ENCODE data around the gene EIF5B. TPM values are rescaled to one million over a fixed set of nuclear protein-coding genes. Genes with fewer than 3 reads are reported as not detected.

EIF5B gene
- total RNA-seq, 2 experiments from 2014 or later, result 71.6 to 75.3 TPM

DNA sequence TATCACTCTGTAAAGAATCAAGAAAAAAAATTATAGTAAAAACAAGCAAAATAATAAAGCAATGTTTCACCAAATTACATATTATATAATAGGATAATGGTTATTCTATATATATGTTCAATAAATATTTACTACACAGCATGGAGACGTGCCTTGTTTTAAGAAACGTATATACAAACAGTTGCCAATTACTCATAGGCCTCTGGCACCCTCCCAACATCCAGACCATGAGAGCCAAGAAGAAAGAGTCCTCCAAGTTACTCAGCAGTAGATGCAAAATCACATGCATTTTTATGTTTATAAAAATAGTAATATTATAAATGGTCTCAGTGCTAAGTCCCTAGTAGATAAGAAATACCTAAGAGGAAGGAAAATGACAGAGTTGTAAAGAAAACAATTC is 87.8 kb downstream of the EIF5B start:
- H3K4me1 Mint-ChIP-seq (ENCODE audit: low read depth), result peaks cover 4% of the 10 kb centered on the region
- H3K27ac Mint-ChIP-seq, result no peak overlapping the region
- POLR2A ChIA-PET, result no interaction called here
- ATAC-seq (no peak), DNase-seq (no peak)
- H3K27me3 Mint-ChIP-seq, result no peaks in the 10 kb centered on the region
- TF ChIP-seq, protein P1, sequence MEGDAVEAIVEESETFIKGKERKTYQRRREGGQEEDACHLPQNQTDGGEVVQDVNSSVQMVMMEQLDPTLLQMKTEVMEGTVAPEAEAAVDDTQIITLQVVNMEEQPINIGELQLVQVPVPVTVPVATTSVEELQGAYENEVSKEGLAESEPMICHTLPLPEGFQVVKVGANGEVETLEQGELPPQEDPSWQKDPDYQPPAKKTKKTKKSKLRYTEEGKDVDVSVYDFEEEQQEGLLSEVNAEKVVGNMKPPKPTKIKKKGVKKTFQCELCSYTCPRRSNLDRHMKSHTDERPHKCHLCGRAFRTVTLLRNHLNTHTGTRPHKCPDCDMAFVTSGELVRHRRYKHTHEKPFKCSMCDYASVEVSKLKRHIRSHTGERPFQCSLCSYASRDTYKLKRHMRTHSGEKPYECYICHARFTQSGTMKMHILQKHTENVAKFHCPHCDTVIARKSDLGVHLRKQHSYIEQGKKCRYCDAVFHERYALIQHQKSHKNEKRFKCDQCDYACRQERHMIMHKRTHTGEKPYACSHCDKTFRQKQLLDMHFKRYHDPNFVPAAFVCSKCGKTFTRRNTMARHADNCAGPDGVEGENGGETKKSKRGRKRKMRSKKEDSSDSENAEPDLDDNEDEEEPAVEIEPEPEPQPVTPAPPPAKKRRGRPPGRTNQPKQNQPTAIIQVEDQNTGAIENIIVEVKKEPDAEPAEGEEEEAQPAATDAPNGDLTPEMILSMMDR (IDR thresholded peaks at IDR 0.05), result no peak
- CTCF ChIA-PET, result no interaction called here
- intact Hi-C loops (cut with micrococcal nuclease), result no loop called here
- peaks cover 40% of the 10 kb centered on the region for H3K36me3 Mint-ChIP-seq (ENCODE audit: low read depth)
- H3K4me3 Mint-ChIP-seq, result no peak overlapping the region
- no peaks in the 10 kb centered on the region for H3K9me3 Mint-ChIP-seq

GRCh38 chr2:99430614-99431291 is 93.6 kb downstream of the EIF5B start:
- POLR2A ChIA-PET, result interaction anchor here (0.7 kb wide), 1 partner anchor 1537 kb away, joined by 3 read pairs; no protein-coding TSS in a partner anchor
- Mint-ChIP-seq H3K4me3 (no peak overlapping the region), H3K27me3 (no peaks in the 10 kb centered on the region), H3K4me1 (ENCODE audit: low read depth) (peaks cover 13% of the 10 kb centered on the region), H3K27ac (peak overlapping the region; percentile 74), H3K36me3 (ENCODE audit: low read depth) (peaks cover 30% of the 10 kb centered on the region), H3K9me3 (no peaks in the 10 kb centered on the region)
- CTCF ChIA-PET, result interaction anchor here (0.9 to 1.2 kb wide), 2 partner anchors 38 to 60 kb away, joined by 3 to 4 read pairs; partner anchors contain the start of gene REV1
- no peak for DNase-seq
- ATAC-seq, result no peak
- TF ChIP-seq, protein P1 (IDR thresholded peaks at IDR 0.05), result no peak
- intact Hi-C loops (cut with micrococcal nuclease), result no loop called here

DNA sequence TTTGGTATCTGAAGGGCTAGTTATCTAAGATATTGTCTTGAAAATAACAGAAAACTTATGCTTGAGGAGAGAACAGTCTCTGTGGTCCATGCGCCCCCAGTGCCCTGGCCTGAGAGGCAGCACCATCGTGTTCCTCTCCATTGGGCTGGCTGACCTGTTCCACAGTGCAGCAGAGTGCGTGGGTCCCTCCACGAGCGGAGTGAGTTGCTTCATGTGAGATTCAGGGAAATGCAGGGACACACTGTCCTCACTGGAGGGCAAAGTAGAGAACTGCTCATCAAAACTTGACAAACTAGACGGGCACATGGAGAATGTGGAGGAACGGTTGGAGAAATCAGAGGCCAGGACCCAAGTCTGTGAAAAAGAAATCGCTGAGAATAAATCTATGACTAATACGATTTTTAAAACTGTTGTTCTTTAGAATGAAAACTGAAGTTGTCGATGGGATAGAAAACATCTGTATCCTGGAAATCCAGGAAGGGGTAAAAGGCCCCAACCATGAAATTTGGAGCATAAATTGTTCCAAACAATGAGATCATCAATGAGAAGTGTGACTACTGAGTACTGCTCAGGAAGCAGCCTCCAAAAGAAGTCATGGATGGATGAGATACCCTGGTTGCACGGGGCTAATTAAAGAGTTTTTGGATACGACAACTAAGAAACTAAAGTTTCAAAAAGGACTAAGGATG is 94.5 kb downstream of the EIF5B start:
- ChIA-PET CTCF (no interaction called here), POLR2A (no interaction called here)
- H3K4me1 Mint-ChIP-seq (ENCODE audit: low read depth), result peaks cover 13% of the 10 kb centered on the region
- TF ChIP-seq, protein P1 (IDR thresholded peaks at IDR 0.05), result no peak
- H3K27ac Mint-ChIP-seq, result no peak overlapping the region
- ATAC-seq (no peak), DNase-seq (no peak)
- H3K27me3 Mint-ChIP-seq, result no peaks in the 10 kb centered on the region
- H3K9me3 Mint-ChIP-seq, result no peaks in the 10 kb centered on the region
- intact Hi-C loops (cut with micrococcal nuclease), result no loop called here
- no peak overlapping the region for H3K4me3 Mint-ChIP-seq
- peaks cover 28% of the 10 kb centered on the region for H3K36me3 Mint-ChIP-seq (ENCODE audit: low read depth)

DNA sequence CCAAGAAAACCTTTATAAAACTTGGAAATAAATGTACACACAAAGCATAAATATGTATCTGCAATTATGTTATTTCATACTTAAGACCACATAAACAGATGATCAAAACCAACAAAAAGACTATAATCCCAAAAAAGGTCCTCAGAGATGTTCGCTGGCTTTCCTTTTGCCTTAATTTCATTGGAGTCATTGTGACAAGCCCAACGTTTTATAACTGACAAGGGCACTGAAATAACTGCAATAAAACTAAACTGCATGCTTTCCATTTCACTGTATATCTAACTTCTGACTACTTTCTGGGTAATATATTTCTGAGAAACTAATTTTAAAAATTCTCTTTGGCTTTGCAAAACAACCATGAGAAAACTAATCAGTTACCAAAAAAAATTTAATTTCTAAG is 96.2 kb downstream of the EIF5B start:
- Mint-ChIP-seq H3K4me1 (ENCODE audit: low read depth) (peaks cover 13% of the 10 kb centered on the region), H3K4me3 (no peak overlapping the region), H3K36me3 (ENCODE audit: low read depth) (peaks cover 21% of the 10 kb centered on the region), H3K27me3 (no peaks in the 10 kb centered on the region), H3K27ac (no peak overlapping the region), H3K9me3 (no peaks in the 10 kb centered on the region)
- ATAC-seq (no peak), DNase-seq (no peak)
- ChIA-PET CTCF (no interaction called here), POLR2A (interaction anchor here (0.8 kb wide), 1 partner anchor 96 kb away, joined by 3 read pairs; no protein-coding TSS in a partner anchor)
- TF ChIP-seq, protein P1 (IDR thresholded peaks at IDR 0.05), result no peak
- intact Hi-C loops (cut with micrococcal nuclease), result no loop called here

GRCh38 chr2:99436874-99437273 is 99.7 kb downstream of the EIF5B start:
- Mint-ChIP-seq H3K9me3 (no peaks in the 10 kb centered on the region), H3K4me3 (no peak overlapping the region), H3K36me3 (ENCODE audit: low read depth) (peaks cover 10% of the 10 kb centered on the region), H3K27ac (no peak overlapping the region), H3K4me1 (ENCODE audit: low read depth) (no peaks in the 10 kb centered on the region), H3K27me3 (no peaks in the 10 kb centered on the region)
- TF ChIP-seq, protein P1 (IDR thresholded peaks at IDR 0.05), result no peak
- intact Hi-C loops (cut with micrococcal nuclease), result no loop called here
- CTCF ChIA-PET, result interaction anchor here (1.2 kb wide), 1 partner anchor 53 kb away, joined by 3 read pairs; the partner anchor contains the start of gene REV1
- no peak for ATAC-seq
- DNase-seq, result no peak
- POLR2A ChIA-PET, result interaction anchor here (1.1 kb wide), 1 partner anchor 27 kb away, joined by 3 read pairs; no protein-coding TSS in a partner anchor

All from activated CD8-positive, alpha-beta T cell treated with anti-CD3 and anti-CD28 coated beads for 36 hours (primary cell).